CD4-positive, alpha-beta T cell (primary cell): ENCODE measurements around the gene SLC34A3. TPM values are rescaled to one million over a fixed set of nuclear protein-coding genes. Genes with fewer than 3 reads are reported as not detected.

Experiments used
- ATAC-seq: fragments of 200-7000 bp; cut with Tn5 transposase; one replicate; pipeline ENCODE4 v1.10.0; 2022; ENCODE audit warnings: mild to moderate bottlenecking; ENCODE audit not compliant: poor library complexity
- CTCF ChIA-PET: fragments of 350-600 bp; sonication (Branson Sonifier 250); formaldehyde crosslinking; loops from one replicate; lab custom pipeline; 2021; ENCODE audit warnings: antibody characterized with exemption, inconsistent platforms; lab: Charles Lee
- POLR2A ChIA-PET: fragments of 350-600 bp; sonication (Branson Sonifier 250); formaldehyde crosslinking; loops from one replicate; lab custom pipeline; 2021; ENCODE audit warnings: antibody characterized with exemption, inconsistent platforms; lab: Charles Lee
- DNase-seq, 14 experiments: peaks; one replicate each; pipeline ENCODE4 v3.0.0-alpha.2; 2013 to 2020; ENCODE audit warnings: mixed read lengths in 2 of 14
- H3K27ac ChIP-seq, 2 donors: one replicate each; pipeline versions ENCODE4 v1.5.1 to v1.7.0; 2013; ENCODE audit warnings: low read length in 2 of 2, low read depth in 1 of 2, mild to moderate bottlenecking in 1 of 2
- H3K27me3 ChIP-seq, 2 experiments: 1 replicate in 1 of 2; 2 replicates in 1 of 2; pipeline versions ENCODE4 v1.6.1 to v1.7.0; 2013; ENCODE audit warnings: low read length in 2 of 2, control low read depth in 1 of 2, mild to moderate bottlenecking in 1 of 2, moderate library complexity in 1 of 2; ENCODE audit not compliant: insufficient read depth in 2 of 2, control insufficient read depth in 1 of 2
- H3K36me3 ChIP-seq: one replicate; pipeline ENCODE4 v1.6.1; 2013; ENCODE audit warnings: low read length, control low read depth; ENCODE audit not compliant: insufficient read depth
- H3K4me1 ChIP-seq: one replicate; pipeline ENCODE4 v1.6.1; 2013; ENCODE audit warnings: low read length, control low read depth; ENCODE audit not compliant: insufficient read depth
- H3K4me3 ChIP-seq: one replicate; pipeline ENCODE4 v1.5.1; 2013; ENCODE audit warnings: mild to moderate bottlenecking, low read length, moderate library complexity
- H3K9me3 ChIP-seq, 2 experiments: 1 replicate in 1 of 2; 2 replicates in 1 of 2; pipeline versions ENCODE4 v1.6.1 to v1.7.0; 2013; ENCODE audit warnings: low read length in 2 of 2, mild to moderate bottlenecking in 2 of 2, control low read depth in 1 of 2, moderate library complexity in 1 of 2; ENCODE audit not compliant: control insufficient read depth in 1 of 2, insufficient read depth in 1 of 2
- H3K27ac Mint-ChIP-seq: one replicate; pipeline ENCODE4 v1.8.0; 2020; ENCODE audit warnings: mixed read lengths
- H3K27me3 Mint-ChIP-seq: one replicate; pipeline ENCODE4 v1.8.0; 2021; ENCODE audit warnings: mixed read lengths
- H3K36me3 Mint-ChIP-seq: one replicate; pipeline ENCODE4 v1.8.0; 2021; ENCODE audit warnings: low read depth, mixed read lengths
- H3K4me1 Mint-ChIP-seq: one replicate; pipeline ENCODE4 v1.8.0; 2021; ENCODE audit warnings: low read depth, mixed read lengths
- H3K4me3 Mint-ChIP-seq: one replicate; pipeline ENCODE4 v1.8.0; 2020; ENCODE audit warnings: mild to moderate bottlenecking, mixed read lengths
- H3K9me3 Mint-ChIP-seq: one replicate; pipeline ENCODE4 v1.8.0; 2020; ENCODE audit warnings: mixed read lengths
- intact Hi-C, 2 experiments: fragments of 100-400 bp; cut with DNase I in 1 of 2; cut with micrococcal nuclease in 1 of 2; formaldehyde crosslinking; loops; one replicate each; pipeline versions ENCODE4 v1.15.1 to v1.9.0; 2023 to 2025; cut with DNase I, micrococcal nuclease
- total RNA-seq, 174 experiments: library from RNA in 2 of 174; stranded (reverse) in 2 of 174; gene quantifications; one replicate each; pipeline ENCODE4 v1.2.3 and lab custom pipeline; 2021 to 2026
- TF ChIP-seq, protein P1 (sequence below): fragments of 200-600 bp; IDR thresholded peaks from one replicate; pipeline ENCODE4 v1.8.0; 2022; ENCODE audit warnings: antibody characterized with exemption, mild to moderate bottlenecking

Gene SLC34A3
- total RNA-seq, 2 experiments from 2014 or later = not detected

DNA sequence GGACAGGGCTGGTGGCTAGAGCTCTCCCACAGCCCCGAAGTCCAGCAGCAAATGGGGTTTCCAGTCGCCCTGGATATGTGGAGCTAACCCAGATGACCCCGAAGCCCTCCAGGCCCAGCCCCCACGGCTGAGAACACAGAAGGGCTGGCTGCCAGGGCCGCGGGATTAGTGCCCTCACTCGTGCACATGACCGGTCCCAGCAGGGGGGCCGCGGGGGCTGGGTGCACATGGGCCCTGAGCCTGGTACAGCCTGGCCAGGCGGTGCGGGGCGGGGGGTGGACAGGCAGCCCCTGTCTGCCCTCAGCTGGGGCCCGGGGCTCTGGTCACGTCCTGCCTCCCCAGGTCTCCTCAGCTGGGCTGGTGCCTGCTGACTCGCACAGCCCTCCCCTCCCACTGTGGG lies 36.3 kb upstream of the SLC34A3 start:
- TF ChIP-seq, protein P1, sequence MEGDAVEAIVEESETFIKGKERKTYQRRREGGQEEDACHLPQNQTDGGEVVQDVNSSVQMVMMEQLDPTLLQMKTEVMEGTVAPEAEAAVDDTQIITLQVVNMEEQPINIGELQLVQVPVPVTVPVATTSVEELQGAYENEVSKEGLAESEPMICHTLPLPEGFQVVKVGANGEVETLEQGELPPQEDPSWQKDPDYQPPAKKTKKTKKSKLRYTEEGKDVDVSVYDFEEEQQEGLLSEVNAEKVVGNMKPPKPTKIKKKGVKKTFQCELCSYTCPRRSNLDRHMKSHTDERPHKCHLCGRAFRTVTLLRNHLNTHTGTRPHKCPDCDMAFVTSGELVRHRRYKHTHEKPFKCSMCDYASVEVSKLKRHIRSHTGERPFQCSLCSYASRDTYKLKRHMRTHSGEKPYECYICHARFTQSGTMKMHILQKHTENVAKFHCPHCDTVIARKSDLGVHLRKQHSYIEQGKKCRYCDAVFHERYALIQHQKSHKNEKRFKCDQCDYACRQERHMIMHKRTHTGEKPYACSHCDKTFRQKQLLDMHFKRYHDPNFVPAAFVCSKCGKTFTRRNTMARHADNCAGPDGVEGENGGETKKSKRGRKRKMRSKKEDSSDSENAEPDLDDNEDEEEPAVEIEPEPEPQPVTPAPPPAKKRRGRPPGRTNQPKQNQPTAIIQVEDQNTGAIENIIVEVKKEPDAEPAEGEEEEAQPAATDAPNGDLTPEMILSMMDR = no peak
- ChIA-PET POLR2A (no interaction called here), CTCF (no interaction called here)
- H3K4me3 Mint-ChIP-seq = no peak overlapping the region
- ATAC-seq (no peak), DNase-seq (no peak)
- Histone ChIP-seq H3K36me3 (peaks cover 16% of the 10 kb centered on the region), H3K4me1 (peaks cover 23% of the 10 kb centered on the region), H3K9me3 (peaks cover 0 to 3% of the 10 kb centered on the region in 2 experiments), H3K4me3 (no peak overlapping the region), H3K27me3 (no peaks in the 10 kb centered on the region), H3K27ac (no peak overlapping the region)
- H3K4me1 Mint-ChIP-seq = peaks cover 4% of the 10 kb centered on the region
- intact Hi-C loops = no loop called here
- H3K36me3 Mint-ChIP-seq = peaks cover 10% of the 10 kb centered on the region
- no peaks in the 10 kb centered on the region for H3K9me3 Mint-ChIP-seq
- H3K27me3 Mint-ChIP-seq = no peaks in the 10 kb centered on the region
- H3K27ac Mint-ChIP-seq = no peak overlapping the region

DNA sequence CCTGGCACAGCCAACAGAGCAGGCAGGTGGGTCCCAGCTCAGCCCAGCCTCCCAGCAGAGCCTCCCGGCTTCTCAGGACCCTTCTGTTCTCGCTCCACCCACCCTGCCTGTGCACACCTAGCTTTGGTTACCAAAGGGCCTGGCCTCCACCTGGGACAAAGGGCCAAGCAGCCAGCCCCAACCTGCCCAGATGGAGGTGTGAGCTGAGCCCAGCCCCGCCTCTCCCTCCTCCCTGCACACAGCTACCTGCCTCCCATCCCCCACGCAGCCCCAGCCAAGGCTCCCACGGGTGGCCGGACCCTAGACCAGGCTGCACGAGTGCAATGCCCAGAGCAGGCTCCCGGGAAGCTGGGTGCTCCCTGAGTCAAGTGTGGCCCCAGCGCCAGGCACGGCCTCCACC lies 35.8 kb upstream of the SLC34A3 start:
- Histone ChIP-seq H3K9me3 (peaks cover 0 to 6% of the 10 kb centered on the region in 2 experiments), H3K36me3 (peaks cover 14% of the 10 kb centered on the region), H3K4me3 (no peak overlapping the region), H3K27me3 (no peaks in the 10 kb centered on the region), H3K27ac (no peak overlapping the region), H3K4me1 (peaks cover 23% of the 10 kb centered on the region)
- ATAC-seq (no peak), DNase-seq (no peak)
- intact Hi-C loops = no loop called here
- Mint-ChIP-seq H3K27me3 (no peaks in the 10 kb centered on the region), H3K9me3 (no peaks in the 10 kb centered on the region), H3K36me3 (peaks cover 8% of the 10 kb centered on the region), H3K4me1 (no peaks in the 10 kb centered on the region), H3K27ac (no peak overlapping the region), H3K4me3 (peak overlapping the region; percentile 20)
- TF ChIP-seq, protein P1 = no peak
- POLR2A ChIA-PET = no interaction called here
- CTCF ChIA-PET = no interaction called here

DNA sequence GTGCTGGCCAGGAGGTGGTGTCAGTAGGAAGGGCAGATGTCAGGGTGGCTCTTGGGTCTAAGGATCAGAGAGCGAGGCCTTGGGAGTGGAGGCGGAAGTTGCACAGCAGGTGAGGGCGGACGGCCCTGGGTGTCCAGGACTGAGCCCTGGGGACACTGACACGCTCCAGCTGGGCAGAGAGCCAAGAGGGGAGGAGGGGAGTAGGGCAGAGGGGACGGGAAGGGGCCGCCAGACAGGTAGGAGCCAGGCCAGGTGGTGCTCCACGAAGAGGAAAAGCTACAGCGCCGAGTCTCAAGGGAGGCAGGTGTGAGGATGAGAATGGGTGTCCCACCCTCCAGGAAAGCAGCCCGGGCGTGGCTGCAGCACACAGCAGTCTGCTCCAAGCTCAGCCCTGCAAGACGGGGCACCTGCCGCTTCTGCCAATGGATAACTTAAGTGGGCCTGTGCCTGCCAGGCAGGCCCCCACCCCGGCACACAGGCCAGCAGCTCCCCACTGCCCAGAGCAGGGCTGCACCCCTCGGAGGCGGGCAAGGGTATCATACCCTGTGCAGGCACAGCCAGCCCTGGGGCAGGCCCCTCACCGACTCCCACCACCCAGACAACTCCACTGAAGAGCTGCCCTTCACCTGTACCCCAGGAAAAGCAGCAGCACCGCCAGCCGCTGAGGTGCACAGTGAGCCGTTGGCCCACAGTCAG lies 35.0 kb upstream of the SLC34A3 start:
- H3K4me3 ChIP-seq = no peak overlapping the region
- Mint-ChIP-seq H3K27me3 (no peaks in the 10 kb centered on the region), H3K4me1 (peaks cover under 1% of the 10 kb centered on the region), H3K9me3 (no peaks in the 10 kb centered on the region), H3K4me3 (peak overlapping the region; percentile 20), H3K36me3 (peaks cover 5% of the 10 kb centered on the region), H3K27ac (no peak overlapping the region)
- peaks cover 0 to 6% of the 10 kb centered on the region in 2 experiments for H3K9me3 ChIP-seq
- peaks cover 6% of the 10 kb centered on the region for H3K36me3 ChIP-seq
- intact Hi-C loops = no loop called here
- ChIA-PET CTCF (no interaction called here), POLR2A (no interaction called here)
- H3K4me1 ChIP-seq = peaks cover 17% of the 10 kb centered on the region
- no peak overlapping the region for H3K27ac ChIP-seq
- H3K27me3 ChIP-seq = no peaks in the 10 kb centered on the region
- TF ChIP-seq, protein P1 = no peak
- ATAC-seq (no peak), DNase-seq (no peak)
